ENCODE measurements around the gene TMEM239.
"Not testable (repeated sequence)": the region's sequence is repeated elsewhere in the genome, so short reads cannot be mapped to it uniquely, and the experiment has no call there.

The TMEM239 gene

GRCh38 chr20:2816030-2816582, at the start of gene TMEM239:
TMEM239 (plus strand) TSS chr20:2816364; CDS start chr20:2816555, 191 bp downstream.
- Histone ChIP-seq H3K9ac (ENCODE audit: low read depth, low read length, poor library complexity, severe bottlenecking) (no peak within 1 kb of the TSS), H3K27me3 (ENCODE audit: insufficient read depth, low read length, poor library complexity, severe bottlenecking) (no peaks in the 10 kb centered on the region), H3K9me3 (ENCODE audit: insufficient read depth, low read depth, low read length) (no peaks in the 10 kb centered on the region), H4K20me1 (ENCODE audit: insufficient read depth, low read length, poor library complexity, severe bottlenecking) (no peaks in the 10 kb centered on the region), H3K79me2 (ENCODE audit: insufficient read depth, low read length) (no peaks in the 10 kb centered on the region), H3K36me3 (ENCODE audit: insufficient read depth, low read length) (no peaks in the 10 kb centered on the region), H2AFZ (ENCODE audit: low read length) (0 out of 2 replicates have a peak within 1 kb of the TSS, but pooled peaks have one; percentile 48), H3K4me2 (ENCODE audit: low read depth, low read length, poor library complexity, severe bottlenecking) (peak within 1 kb of the TSS; percentile 25), H3K4me3 (ENCODE audit: low read length, poor library complexity, severe bottlenecking) (no peak within 1 kb of the TSS), H3K4me1 (ENCODE audit: insufficient read depth, low read length, poor library complexity, severe bottlenecking) (peaks cover 26% of the 10 kb centered on the region), H3F3A (ENCODE audit: low read depth) (no peaks in the 10 kb centered on the region), H3K9me2 (replicated peaks; ENCODE audit: low read depth, low read length) (no peaks in the 10 kb centered on the region)
- TF ChIP-seq CTCF (conservative IDR thresholded peaks at IDR 0.05; ENCODE audit: low read length), result no peak
- TF ChIP-seq EZH2phosphoT487 (IDR thresholded peaks at IDR 0.05; ENCODE audit: borderline replicate concordance), result no peak

- H3F3A ChIP-seq (ENCODE audit: low read depth), result no peaks in the 10 kb centered on the region
- no peak overlapping the region for H2AFZ ChIP-seq (ENCODE audit: low read length)
Observed at GRCh38 chr20:2767768-2768631, 48.2 kb upstream of the TMEM239 start.

DNA sequence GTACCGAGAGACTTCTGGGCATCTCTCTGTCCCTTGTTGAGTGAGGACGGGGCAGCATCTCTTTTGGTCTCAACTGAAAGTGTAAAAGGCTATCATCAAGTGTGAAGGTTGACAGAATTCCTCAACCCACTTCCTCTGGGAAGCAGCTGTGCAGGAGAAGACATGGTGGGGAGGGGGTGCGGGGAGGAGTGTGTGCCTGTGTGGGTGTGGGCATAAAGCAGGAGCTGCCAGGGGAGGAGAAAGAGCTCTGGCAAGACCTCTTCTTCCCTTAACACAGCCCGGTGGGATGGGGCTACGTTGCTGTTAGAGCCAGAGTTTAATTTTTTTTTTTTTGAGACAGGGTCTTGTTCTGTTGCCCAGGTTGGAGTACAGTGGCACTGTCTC, 47.5 kb upstream of the TMEM239 start:
- Histone ChIP-seq H3K36me3 (ENCODE audit: insufficient read depth, low read length) (no peaks in the 10 kb centered on the region), H3K27me3 (ENCODE audit: insufficient read depth, low read length, poor library complexity, severe bottlenecking) (no peaks in the 10 kb centered on the region), H3F3A (ENCODE audit: low read depth) (no peaks in the 10 kb centered on the region), H3K9ac (ENCODE audit: low read depth, low read length, poor library complexity, severe bottlenecking) (no peak overlapping the region), H3K4me2 (ENCODE audit: low read depth, low read length, poor library complexity, severe bottlenecking) (no peak overlapping the region), H2AFZ (ENCODE audit: low read length) (no peak overlapping the region), H3K9me3 (ENCODE audit: insufficient read depth, low read depth, low read length) (no peaks in the 10 kb centered on the region), H3K79me2 (ENCODE audit: insufficient read depth, low read length) (no peaks in the 10 kb centered on the region), H3K4me3 (ENCODE audit: low read length, poor library complexity, severe bottlenecking) (no peak overlapping the region), H3K4me1 (ENCODE audit: insufficient read depth, low read length, poor library complexity, severe bottlenecking) (no peaks in the 10 kb centered on the region), H4K20me1 (ENCODE audit: insufficient read depth, low read length, poor library complexity, severe bottlenecking) (no peaks in the 10 kb centered on the region), H3K9me2 (replicated peaks; ENCODE audit: low read depth, low read length) (no peaks in the 10 kb centered on the region)
- TF ChIP-seq CTCF (conservative IDR thresholded peaks at IDR 0.05; ENCODE audit: low read length), result no peak
- TF ChIP-seq EZH2phosphoT487 (IDR thresholded peaks at IDR 0.05; ENCODE audit: borderline replicate concordance), result no peak

More at GRCh38 chr20:2767768-2768631, 48.2 kb upstream of the TMEM239 start:
- no peaks in the 10 kb centered on the region for H3K4me1 ChIP-seq (ENCODE audit: insufficient read depth, low read length, poor library complexity, severe bottlenecking)
- no peaks in the 10 kb centered on the region for H3K79me2 ChIP-seq (ENCODE audit: insufficient read depth, low read length)
- no peak overlapping the region for H3K4me3 ChIP-seq (ENCODE audit: low read length, poor library complexity, severe bottlenecking)
- no peak overlapping the region for H3K4me2 ChIP-seq (ENCODE audit: low read depth, low read length, poor library complexity, severe bottlenecking)
- H4K20me1 ChIP-seq (ENCODE audit: insufficient read depth, low read length, poor library complexity, severe bottlenecking), result no peaks in the 10 kb centered on the region
- H3K36me3 ChIP-seq (ENCODE audit: insufficient read depth, low read length), result no peaks in the 10 kb centered on the region
- no peak overlapping the region for H3K9ac ChIP-seq (ENCODE audit: low read depth, low read length, poor library complexity, severe bottlenecking)
- no peaks in the 10 kb centered on the region for H3K9me2 ChIP-seq (replicated peaks; ENCODE audit: low read depth, low read length)
- TF ChIP-seq CTCF (conservative IDR thresholded peaks at IDR 0.05; ENCODE audit: low read length) (no peak), EZH2phosphoT487 (IDR thresholded peaks at IDR 0.05; ENCODE audit: borderline replicate concordance) (no peak)
- H3K27me3 ChIP-seq (ENCODE audit: insufficient read depth, low read length, poor library complexity, severe bottlenecking), result no peaks in the 10 kb centered on the region
- no peaks in the 10 kb centered on the region for H3K9me3 ChIP-seq (ENCODE audit: insufficient read depth, low read depth, low read length)

DNA sequence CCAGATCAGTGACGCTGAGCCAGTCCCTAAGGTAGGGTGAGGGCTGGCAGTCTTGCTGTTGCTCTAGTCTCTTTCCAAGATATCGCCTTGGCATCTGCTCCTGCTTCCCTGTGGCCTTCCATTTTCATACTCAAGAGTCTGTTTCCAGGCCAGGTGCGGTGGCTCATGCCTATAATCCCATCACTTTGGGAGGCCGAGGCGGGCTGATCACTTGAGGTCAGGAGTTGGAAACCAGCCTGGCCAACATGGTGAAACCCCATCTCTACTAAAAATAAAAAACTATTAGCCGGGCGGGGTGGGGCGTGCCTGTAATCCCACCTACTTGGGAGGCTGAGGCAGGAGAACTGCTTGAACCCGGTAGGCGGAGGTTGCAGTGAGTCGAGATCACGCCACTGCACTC, 46.1 kb upstream of the TMEM239 start:
- not testable (repeated sequence) for H4K20me1 ChIP-seq (ENCODE audit: insufficient read depth, low read length, poor library complexity, severe bottlenecking); H3K27me3 ChIP-seq (ENCODE audit: insufficient read depth, low read length, poor library complexity, severe bottlenecking); H3K79me2 ChIP-seq (ENCODE audit: insufficient read depth, low read length); H2AFZ ChIP-seq (ENCODE audit: low read length); H3F3A ChIP-seq (ENCODE audit: low read depth); H3K36me3 ChIP-seq (ENCODE audit: insufficient read depth, low read length); H3K9me3 ChIP-seq (ENCODE audit: insufficient read depth, low read depth, low read length); H3K9ac ChIP-seq (ENCODE audit: low read depth, low read length, poor library complexity, severe bottlenecking); H3K4me1 ChIP-seq (ENCODE audit: insufficient read depth, low read length, poor library complexity, severe bottlenecking); H3K4me2 ChIP-seq (ENCODE audit: low read depth, low read length, poor library complexity, severe bottlenecking); H3K9me2 ChIP-seq (replicated peaks; ENCODE audit: low read depth, low read length); H3K4me3 ChIP-seq (ENCODE audit: low read length, poor library complexity, severe bottlenecking)
